ENCODE data around the gene TRIM52.

DNA sequence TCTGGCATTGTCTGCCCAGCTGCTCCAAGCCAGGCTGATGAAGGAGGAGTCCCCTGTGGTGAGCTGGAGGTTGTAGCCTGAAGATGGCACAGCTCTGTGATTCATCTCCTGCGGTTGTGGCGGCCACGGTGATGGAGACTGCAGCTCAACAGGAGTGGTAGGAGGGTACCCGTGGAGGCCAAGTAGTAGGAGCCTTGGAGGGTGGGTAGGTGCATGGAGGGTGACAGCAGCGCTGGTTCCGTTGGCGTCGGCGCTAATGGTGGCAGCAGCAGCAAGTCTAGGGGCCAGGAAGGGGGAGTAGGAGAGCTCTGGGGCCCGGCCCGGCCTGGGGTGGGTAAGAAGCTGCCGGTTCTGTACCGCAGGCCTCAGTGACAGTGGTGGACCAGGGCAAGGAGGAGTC, 22.4 kb upstream of the TRIM52 start:
- TF ChIP-seq, protein P1, sequence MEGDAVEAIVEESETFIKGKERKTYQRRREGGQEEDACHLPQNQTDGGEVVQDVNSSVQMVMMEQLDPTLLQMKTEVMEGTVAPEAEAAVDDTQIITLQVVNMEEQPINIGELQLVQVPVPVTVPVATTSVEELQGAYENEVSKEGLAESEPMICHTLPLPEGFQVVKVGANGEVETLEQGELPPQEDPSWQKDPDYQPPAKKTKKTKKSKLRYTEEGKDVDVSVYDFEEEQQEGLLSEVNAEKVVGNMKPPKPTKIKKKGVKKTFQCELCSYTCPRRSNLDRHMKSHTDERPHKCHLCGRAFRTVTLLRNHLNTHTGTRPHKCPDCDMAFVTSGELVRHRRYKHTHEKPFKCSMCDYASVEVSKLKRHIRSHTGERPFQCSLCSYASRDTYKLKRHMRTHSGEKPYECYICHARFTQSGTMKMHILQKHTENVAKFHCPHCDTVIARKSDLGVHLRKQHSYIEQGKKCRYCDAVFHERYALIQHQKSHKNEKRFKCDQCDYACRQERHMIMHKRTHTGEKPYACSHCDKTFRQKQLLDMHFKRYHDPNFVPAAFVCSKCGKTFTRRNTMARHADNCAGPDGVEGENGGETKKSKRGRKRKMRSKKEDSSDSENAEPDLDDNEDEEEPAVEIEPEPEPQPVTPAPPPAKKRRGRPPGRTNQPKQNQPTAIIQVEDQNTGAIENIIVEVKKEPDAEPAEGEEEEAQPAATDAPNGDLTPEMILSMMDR (IDR thresholded peaks at IDR 0.05; ENCODE audit: low read depth, low read length): no peak
- TF ChIP-seq EZH2phosphoT487 (IDR thresholded peaks at IDR 0.05; ENCODE audit: low read depth): no peak
